Natural killer cell treated with Interleukin-12 subunit alpha and Interleukin-12 subunit beta and Interleukin-15 and Interleukin-18, amount 100 ng/mL, for 72 hours (primary cell): ENCODE results near the gene DNAH17. TPM values are rescaled to one million over a fixed set of nuclear protein-coding genes. Genes with fewer than 3 reads are reported as not detected.
A peak's percentile ranks its signal among the peaks of the same experiment; 100 is the strongest.

Experiments used
- ATAC-seq, 2 donors: fragments of 150-1000 bp; cut with Tn5 transposase in 1 of 2; sonication (Bioruptor Pico), chemical (Tn5 transposase) in 1 of 2; 2 replicates each; pipeline ENCODE4 v1.10.0; 2021
- DNase-seq: peaks from one replicate; pipeline ENCODE4 v3.0.0; 2022; ENCODE audit warnings: low spot score
- H3K27ac Mint-ChIP-seq, 2 donors: 1 replicate in 1 of 2; 2 replicates in 1 of 2; pipeline ENCODE4 v1.8.0; 2022; ENCODE audit warnings: mixed read lengths in 2 of 2, mild to moderate bottlenecking in 1 of 2, moderate library complexity in 1 of 2
- H3K27me3 Mint-ChIP-seq, 2 donors: 1 replicate in 1 of 2; 2 replicates in 1 of 2; pipeline ENCODE4 v1.8.0; 2022; ENCODE audit warnings: mixed read lengths in 2 of 2
- H3K36me3 Mint-ChIP-seq: one replicate; pipeline ENCODE4 v1.8.0; 2022; ENCODE audit warnings: mixed read lengths
- H3K4me1 Mint-ChIP-seq, 2 donors: 1 replicate in 1 of 2; 2 replicates in 1 of 2; pipeline ENCODE4 v1.8.0; 2022; ENCODE audit warnings: low read depth in 2 of 2, mixed read lengths in 2 of 2, mild to moderate bottlenecking in 1 of 2
- H3K4me3 Mint-ChIP-seq: one replicate; pipeline ENCODE4 v1.8.0; 2022; ENCODE audit warnings: mixed read lengths
- H3K9me3 Mint-ChIP-seq: 2 replicates; pipeline ENCODE4 v1.8.0; 2022; ENCODE audit warnings: mixed read lengths
- total RNA-seq, 2 donors: library from RNA; stranded (reverse); gene quantifications; one replicate each; pipeline ENCODE4 v1.2.3, GENCODE V29; 2022

The DNAH17 gene
- total RNA-seq, 2 donors from 2014 or later, result 0.14 to 0.22 TPM

DNA sequence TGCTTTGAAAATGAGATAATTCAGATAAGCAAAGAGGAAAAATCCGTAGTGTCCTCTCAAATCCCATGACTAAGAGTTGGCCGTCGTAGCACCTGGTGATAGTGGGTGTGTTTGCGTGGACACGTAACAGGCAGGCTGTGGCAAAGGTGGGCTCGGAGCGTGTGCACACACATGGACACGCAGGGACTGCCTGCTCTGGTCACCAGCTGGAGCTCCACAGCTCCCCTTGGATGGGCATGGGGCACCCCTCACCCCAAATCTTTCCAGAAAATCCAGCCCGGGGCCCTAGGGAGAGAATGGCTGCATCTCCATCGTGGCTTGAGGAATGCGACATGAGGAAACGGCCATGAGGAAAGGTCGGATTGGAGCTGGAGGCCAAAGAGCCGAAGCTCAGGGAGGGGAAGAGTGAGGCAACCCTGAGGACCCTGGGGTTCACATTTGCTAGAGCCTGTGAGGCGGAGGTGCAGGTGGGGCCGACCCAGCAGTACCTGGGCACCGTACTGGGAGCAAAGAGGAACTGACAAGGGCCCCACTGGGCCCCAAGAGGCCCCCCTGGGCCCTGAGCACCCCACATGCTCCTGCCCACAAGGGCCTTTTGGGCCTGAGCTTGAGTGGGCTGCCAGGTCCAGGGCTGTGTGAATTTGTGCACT is 51.6 kb downstream of the DNAH17 start:
- ATAC-seq (no peak), DNase-seq (no peak)
- no peaks in the 10 kb centered on the region for H3K4me1 Mint-ChIP-seq
- no peak overlapping the region for H3K27ac Mint-ChIP-seq
- no peak overlapping the region for H3K4me3 Mint-ChIP-seq
- no peaks in the 10 kb centered on the region for H3K27me3 Mint-ChIP-seq
- H3K36me3 Mint-ChIP-seq, result no peaks in the 10 kb centered on the region
- no peaks in the 10 kb centered on the region for H3K9me3 Mint-ChIP-seq

DNA sequence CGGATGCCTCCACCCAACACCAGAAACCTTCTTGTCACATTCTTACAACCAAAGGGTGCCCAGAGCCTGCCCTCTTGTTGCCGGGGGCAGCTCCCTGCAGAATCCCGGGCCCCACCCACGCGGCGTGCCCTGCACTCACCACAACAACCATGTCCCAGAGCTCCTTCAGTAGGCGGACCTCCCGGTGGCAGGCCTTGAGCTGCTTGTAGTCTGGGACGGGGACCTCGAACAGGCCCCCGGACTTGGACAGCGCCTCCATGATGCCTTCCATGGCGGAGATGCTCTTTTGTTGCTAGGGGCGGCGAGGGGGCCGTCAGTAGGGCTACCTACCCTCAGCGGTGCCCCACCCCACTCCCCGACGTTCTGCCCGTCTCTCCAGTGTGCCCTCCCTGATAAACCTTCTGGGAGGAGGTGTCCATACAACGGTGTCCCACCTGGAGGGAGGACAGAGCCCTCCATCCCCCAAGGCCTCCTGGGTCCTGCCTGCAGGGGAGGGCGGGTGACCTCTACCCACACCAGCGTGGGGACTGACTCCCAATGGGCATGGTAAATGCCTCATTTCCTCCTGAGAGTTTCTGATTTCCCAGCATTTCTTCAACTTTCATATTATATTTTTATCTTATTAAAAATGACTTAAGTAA is 52.2 kb downstream of the DNAH17 start:
- Mint-ChIP-seq H3K4me1 (no peaks in the 10 kb centered on the region), H3K36me3 (no peaks in the 10 kb centered on the region), H3K4me3 (no peak overlapping the region)

DNA sequence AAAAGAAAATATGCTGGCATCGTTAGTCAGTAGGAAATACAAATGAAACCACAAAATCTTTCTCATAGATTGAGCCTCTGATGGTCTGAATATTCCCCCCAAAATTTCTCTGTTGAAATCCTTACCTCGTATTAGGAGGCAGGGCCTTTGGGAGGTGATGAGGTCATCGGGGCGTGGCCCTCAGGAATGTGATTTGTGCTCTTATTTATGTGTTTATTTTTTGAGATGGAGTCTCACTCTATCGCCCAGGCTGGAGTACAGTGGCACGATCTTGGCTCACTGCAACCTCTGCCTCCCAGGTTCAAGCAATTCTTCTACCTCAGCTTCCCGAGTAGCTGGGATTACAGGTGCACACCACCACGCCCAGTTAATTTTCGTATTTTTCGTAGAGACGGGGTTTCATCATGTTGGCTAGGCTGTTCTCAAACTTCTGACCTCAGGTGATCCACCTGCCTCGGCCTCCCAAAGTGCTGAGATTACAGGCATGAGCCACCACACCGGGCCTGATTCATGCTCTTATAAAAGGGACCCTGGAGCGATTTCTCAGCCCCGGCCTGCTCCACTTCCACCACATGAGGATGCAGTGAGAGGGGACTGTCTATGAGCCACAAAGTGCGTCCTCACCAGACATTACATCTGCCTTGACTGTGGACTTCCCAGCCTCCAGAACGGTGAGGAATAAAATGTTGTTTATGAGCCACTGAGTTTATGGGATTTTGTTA is 53.1 kb downstream of the DNAH17 start:
- no peaks in the 10 kb centered on the region for H3K36me3 Mint-ChIP-seq
- no peak for DNase-seq
- H3K9me3 Mint-ChIP-seq, result no peaks in the 10 kb centered on the region
- no peaks in the 10 kb centered on the region for H3K27me3 Mint-ChIP-seq
- no peak overlapping the region for H3K27ac Mint-ChIP-seq
- ATAC-seq, result no peak
- no peak overlapping the region for H3K4me3 Mint-ChIP-seq
- no peaks in the 10 kb centered on the region for H3K4me1 Mint-ChIP-seq

More for the DNA sequence above, 52.2 kb downstream of the DNAH17 start:
- Mint-ChIP-seq H3K9me3 (no peaks in the 10 kb centered on the region), H3K27ac (no peak overlapping the region), H3K27me3 (no peaks in the 10 kb centered on the region)
- DNase-seq, result no peak
- peak in 1 of 2 donors; percentile 10 for ATAC-seq

DNA sequence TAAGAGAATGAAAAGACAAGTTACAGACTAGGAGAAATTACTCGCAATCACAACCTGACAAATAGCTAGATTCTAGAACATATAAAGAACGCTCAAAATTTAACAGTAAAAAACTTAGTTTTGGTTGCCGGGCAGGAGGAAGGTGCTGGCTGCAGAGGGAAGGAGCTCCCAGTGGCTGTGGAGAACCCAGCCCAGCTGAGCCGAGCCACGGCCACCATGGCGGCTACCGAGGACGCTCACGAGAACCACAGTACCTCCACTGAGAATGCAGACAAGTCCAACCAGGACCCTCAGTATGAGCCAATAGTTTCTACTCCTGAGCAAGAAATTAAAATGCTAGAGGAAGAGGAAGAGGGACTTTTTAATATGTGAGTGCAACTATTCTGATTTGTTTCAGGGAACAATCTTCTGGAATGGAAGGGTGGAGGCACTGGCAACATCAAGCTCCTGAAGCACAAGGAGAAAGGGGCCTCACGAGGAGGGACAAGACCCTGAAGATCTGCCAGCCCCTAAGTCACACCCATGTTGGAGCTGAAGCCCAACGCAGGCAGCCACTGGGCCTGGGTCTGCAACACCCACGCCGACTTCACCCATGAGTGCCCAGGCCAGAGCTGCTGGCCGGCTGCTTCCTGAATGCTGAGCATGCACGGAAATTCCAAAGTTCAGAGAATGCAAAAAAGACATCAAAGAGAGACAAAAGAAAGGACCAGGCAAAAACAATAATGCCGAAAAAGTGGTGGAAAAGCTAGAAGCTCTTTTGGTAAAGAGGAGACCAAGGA is 55.0 kb downstream of the DNAH17 start:
- Mint-ChIP-seq H3K27ac (no peak overlapping the region), H3K9me3 (no peaks in the 10 kb centered on the region), H3K36me3 (no peaks in the 10 kb centered on the region), H3K4me1 (no peaks in the 10 kb centered on the region), H3K27me3 (peaks cover 4 to 9% of the 10 kb centered on the region in 2 donors), H3K4me3 (no peak overlapping the region)
- no peak for DNase-seq
- ATAC-seq, result no peak

DNA sequence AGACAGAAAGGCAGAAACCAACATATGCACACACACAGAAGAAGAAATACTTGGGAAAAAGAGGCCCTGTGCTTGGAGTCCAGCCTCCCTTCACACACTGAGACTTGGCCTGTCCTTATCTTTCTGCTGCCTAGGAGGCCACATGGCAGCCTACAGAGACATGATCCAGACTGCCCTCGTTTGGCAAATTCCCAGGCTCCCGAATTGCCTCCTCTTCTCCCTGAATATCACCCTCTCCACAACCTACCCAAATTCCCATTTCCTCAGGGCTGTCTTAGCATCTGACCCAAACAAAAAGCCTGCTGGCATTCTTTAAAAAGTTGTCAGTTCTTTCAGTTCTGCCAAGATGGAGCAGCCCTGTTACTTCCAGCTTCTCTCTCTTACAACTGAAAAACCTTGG is 59.8 kb downstream of the DNAH17 start:
- DNase-seq (no peak), ATAC-seq (no peak)
- Mint-ChIP-seq H3K27ac (no peak overlapping the region), H3K27me3 (peaks cover 4 to 9% of the 10 kb centered on the region in 2 donors), H3K4me3 (no peak overlapping the region), H3K9me3 (no peaks in the 10 kb centered on the region), H3K36me3 (no peaks in the 10 kb centered on the region), H3K4me1 (peaks cover 0 to 3% of the 10 kb centered on the region in 2 donors)

DNA sequence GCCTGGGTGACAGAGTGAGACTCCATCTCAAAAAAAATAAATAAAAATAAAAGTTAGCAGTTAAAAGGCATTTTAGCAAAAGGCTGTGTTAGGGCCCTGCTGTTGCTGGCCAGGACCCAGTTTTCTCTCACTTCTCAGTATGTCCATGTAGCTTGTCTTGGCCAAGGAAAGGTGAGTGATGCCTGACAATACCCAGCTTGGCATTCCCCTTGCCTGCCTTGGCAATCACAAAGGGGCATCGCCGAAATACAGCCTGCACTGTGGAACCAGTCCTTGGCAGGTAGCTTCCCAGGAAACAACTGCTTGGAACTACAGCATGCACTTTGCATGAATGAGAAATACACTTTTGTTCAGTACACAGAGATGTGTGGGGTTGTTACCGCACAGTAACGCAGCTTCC is 61.7 kb downstream of the DNAH17 start:
- Mint-ChIP-seq H3K9me3 (no peaks in the 10 kb centered on the region), H3K4me1 (peaks cover 0 to 3% of the 10 kb centered on the region in 2 donors), H3K27me3 (peaks cover 4 to 9% of the 10 kb centered on the region in 2 donors), H3K27ac (no peak overlapping the region), H3K4me3 (no peak overlapping the region), H3K36me3 (no peaks in the 10 kb centered on the region)
- no peak for ATAC-seq
- DNase-seq, result no peak

DNA sequence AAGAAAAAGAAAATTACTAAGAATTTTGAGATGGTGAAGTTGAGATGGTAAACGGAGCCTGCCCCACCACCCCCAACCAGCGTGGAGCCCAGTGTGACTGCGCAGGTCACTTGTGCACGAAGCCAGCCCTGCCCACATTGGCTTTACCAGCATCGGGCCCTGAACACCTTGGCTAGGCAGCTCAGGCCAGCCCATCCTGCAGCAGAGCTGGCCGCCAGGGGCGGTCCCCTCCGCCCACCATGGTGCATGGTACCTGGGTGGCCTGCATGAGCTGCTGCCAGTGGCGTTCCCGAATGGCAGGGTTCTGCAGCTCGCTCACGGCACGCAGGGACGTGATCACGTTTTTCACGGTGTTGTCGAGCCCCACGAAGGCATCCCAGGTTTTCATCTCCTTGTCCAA is 62.7 kb downstream of the DNAH17 start:
- Mint-ChIP-seq H3K27me3 (peaks cover 4 to 9% of the 10 kb centered on the region in 2 donors), H3K36me3 (no peaks in the 10 kb centered on the region), H3K9me3 (no peaks in the 10 kb centered on the region), H3K27ac (no peak overlapping the region), H3K4me1 (peaks cover 0 to 3% of the 10 kb centered on the region in 2 donors), H3K4me3 (no peak overlapping the region)
- no peak for ATAC-seq
- DNase-seq, result no peak

DNA sequence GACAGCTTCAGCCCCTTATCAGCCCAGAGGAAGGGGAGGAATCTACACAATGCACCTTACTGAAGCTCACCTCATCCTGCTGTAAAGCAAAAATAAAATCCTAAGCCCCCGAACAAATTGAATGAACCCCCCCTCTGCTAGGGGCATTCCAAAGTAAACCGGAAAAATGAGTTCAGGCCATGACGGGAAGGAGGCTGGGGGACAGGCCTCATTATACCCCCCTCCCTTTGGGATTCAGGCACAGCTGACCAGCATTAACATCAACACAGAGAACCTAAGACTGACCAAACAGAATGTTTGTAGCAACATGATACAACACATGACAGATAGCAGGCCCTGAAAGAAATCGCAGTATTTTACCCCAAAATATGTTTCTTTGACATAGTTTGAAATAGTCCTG is 64.2 kb downstream of the DNAH17 start:
- no peaks in the 10 kb centered on the region for H3K36me3 Mint-ChIP-seq
- H3K9me3 Mint-ChIP-seq, result no peaks in the 10 kb centered on the region
- H3K4me3 Mint-ChIP-seq, result no peak overlapping the region
- H3K4me1 Mint-ChIP-seq, result peaks cover 0 to 3% of the 10 kb centered on the region in 2 donors
- ATAC-seq (no peak), DNase-seq (no peak)
- peaks cover 3 to 11% of the 10 kb centered on the region in 2 donors for H3K27me3 Mint-ChIP-seq
- no peak overlapping the region for H3K27ac Mint-ChIP-seq

DNA sequence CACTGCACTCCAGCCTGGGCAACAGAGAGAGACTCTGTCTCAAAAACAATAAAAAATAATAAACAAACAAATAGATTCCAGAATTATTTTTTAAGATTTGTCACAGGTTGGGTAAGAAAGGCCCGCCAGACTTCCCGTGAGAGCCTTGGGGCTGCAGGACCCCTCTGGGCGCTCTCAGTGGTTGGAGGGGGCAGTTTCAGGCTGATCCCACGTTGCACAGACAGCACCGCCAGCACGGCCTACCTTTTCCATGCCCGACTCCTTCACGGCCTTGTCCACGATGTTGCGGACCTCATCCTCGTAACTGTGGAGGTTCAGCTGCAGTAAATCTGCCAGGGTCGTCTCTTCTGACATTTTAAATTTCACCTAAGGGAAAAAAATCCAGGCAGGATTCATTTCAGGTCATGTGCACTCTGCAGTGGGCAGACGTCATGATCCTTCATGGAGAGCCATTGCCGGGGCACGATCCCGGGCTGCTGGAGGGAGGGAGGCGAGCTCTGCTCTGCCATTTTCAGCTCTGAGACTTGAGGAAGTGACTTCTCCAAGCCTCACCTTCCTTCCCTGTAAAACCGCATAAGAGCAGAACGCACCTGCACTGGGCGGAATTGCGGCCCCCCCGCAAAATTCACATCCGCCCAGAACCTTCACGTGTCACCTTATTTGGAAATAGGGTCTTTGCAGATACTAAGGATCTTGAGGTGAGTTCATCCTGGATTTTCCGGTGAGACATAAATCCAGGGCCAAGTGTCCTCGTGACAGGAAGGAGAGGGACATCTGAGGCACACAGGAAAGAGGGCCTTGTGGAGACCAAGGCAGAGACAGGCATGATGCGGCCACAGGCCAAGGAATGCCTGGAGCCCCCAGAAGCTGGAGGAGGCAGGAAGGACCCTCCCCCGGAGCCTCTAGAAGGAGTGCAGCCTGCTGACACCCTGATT is 66.8 kb downstream of the DNAH17 start:
- DNase-seq (no peak), ATAC-seq (no peak)
- H3K36me3 Mint-ChIP-seq, result no peaks in the 10 kb centered on the region
- peaks cover 0 to 3% of the 10 kb centered on the region in 2 donors for H3K4me1 Mint-ChIP-seq
- H3K27ac Mint-ChIP-seq, result no peak overlapping the region
- H3K9me3 Mint-ChIP-seq, result no peaks in the 10 kb centered on the region
- no peak overlapping the region for H3K4me3 Mint-ChIP-seq
- peaks cover 0 to 6% of the 10 kb centered on the region in 2 donors for H3K27me3 Mint-ChIP-seq

DNA sequence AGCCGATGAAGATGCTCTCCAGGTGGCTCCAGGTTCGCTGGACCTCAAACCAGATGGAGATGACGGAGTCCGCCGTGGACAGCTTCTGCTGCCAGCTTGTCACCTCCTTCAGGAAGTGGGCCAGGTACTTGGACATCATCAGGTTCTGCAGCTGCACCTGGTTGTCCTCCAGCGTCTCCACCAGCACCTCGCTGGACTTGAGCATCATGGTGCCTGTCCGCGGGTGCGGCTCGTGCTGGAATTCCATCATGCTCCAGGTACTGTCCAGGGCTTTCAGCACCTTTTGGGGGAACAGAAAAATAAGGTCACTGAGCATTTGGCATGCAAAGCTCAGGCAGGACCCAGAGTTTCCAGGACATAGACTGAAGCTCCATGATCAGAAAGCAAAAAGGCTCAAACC is 69.7 kb downstream of the DNAH17 start:
- DNase-seq (no peak), ATAC-seq (no peak)
- no peaks in the 10 kb centered on the region for H3K36me3 Mint-ChIP-seq
- H3K4me3 Mint-ChIP-seq, result no peak overlapping the region
- H3K4me1 Mint-ChIP-seq, result no peaks in the 10 kb centered on the region
- H3K27ac Mint-ChIP-seq, result no peak overlapping the region
- no peaks in the 10 kb centered on the region for H3K9me3 Mint-ChIP-seq
- H3K27me3 Mint-ChIP-seq, result peaks cover 0 to 6% of the 10 kb centered on the region in 2 donors

DNA sequence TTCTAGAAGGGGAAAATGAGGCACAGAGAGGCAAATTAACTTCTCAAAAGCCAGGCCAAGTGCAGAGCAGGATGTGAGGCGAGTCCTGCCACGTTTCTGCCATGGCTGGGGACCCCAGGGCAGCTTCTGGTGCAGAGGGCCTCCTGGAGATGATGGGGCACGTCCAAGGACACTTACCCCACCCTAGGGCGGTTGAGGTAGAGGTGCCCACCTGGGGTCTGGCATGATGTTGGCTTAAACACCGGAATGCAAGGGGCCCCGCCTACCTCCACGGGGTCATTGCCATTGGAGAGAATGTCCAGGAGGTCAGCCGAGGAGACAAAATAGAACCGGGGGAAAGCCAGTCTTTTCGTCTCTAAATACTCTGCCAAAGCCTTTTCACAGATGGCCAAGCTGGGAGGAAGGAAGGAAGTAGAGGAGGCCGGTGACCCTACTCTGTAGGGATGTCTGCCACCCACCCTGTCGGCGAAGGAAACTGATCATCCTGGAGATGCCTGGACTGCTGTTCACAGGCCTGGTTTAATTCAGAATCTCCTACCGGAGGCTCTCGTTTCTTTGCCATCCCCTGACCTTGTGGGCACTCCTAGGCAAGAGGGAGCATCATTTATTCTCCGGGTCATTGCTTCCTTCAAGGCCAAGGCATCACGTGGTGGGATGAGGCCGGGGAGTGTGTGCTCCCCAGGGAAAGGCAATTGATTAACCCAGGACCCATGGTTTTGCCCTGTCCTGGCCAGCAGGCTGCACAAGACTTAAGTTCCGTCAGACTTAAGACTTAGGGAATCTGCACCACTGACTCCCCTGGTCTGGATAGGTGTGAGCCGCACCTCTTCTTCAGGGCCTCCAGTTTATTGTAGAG is 70.5 kb downstream of the DNAH17 start:
- Mint-ChIP-seq H3K4me3 (no peak overlapping the region), H3K4me1 (no peaks in the 10 kb centered on the region), H3K36me3 (no peaks in the 10 kb centered on the region), H3K27me3 (peaks cover 0 to 6% of the 10 kb centered on the region in 2 donors), H3K27ac (no peak overlapping the region), H3K9me3 (no peaks in the 10 kb centered on the region)
- peak in 1 of 2 donors; percentile 36 for ATAC-seq
- DNase-seq, result no peak

DNA sequence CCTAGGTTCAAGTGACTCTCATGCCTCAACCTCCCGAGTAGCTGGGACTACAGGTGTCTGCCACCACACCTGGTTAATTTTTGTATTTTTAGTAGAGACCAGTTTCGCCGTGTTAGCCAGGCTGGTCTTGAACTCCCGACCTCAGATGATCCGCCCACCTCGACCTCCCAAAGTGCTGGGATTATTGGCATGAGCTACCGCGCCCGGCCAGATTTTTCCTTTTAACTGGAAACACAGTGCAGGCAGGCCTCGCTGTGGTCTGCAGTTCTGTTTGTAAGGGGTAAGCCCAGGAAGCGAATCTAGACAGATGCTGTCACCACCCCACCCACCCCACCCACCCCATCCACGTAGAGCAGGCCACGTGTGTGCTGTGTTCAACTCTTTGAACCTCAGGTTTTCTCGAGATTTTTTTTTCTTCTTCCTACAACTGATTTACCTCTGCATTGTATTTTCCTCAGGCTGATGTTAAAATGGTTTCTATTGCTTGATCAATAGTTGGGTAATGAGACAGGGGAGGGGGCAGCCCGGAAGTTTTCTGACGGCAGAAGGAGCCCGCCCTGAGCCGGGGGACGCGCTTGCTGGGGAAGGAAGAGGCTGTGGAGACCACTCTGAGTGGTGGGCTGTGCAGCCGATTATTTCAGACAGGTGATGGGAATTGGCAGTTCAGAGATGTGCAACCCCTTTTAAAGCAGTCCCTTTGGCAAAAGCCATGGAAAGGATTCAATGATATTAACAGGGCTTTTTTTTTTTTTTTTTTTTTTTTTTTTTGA is 72.9 kb downstream of the DNAH17 start:
- H3K4me3 Mint-ChIP-seq, result no peak overlapping the region
- no peak for DNase-seq
- H3K36me3 Mint-ChIP-seq, result no peaks in the 10 kb centered on the region
- no peak for ATAC-seq
- H3K27ac Mint-ChIP-seq, result no peak overlapping the region
- peaks cover 0 to 6% of the 10 kb centered on the region in 2 donors for H3K27me3 Mint-ChIP-seq
- H3K4me1 Mint-ChIP-seq, result no peaks in the 10 kb centered on the region
- no peaks in the 10 kb centered on the region for H3K9me3 Mint-ChIP-seq
